WTC11 (cell line): ENCODE data around the gene C1QL1. TPM values are rescaled to one million over a fixed set of nuclear protein-coding genes. Genes with fewer than 3 reads are reported as not detected.

Experiments
- ATAC-seq: fragments of 200-7000 bp; cut with Tn5 transposase; 2 replicates; pipeline ENCODE4 v1.10.0; 2021; ENCODE audit warnings: mild to moderate bottlenecking, moderate library complexity
- CTCF ChIA-PET: fragments of 300-600 bp; sonication (Branson Sonifier 250); formaldehyde crosslinking; loops from one replicate; lab custom pipeline; 2021; ENCODE audit warnings: antibody characterized with exemption; lab: Charles Lee
- POLR2A ChIA-PET: fragments of 350-600 bp; sonication (Branson Sonifier 250); formaldehyde crosslinking; loops from one replicate; lab custom pipeline; 2021; ENCODE audit warnings: antibody characterized with exemption; lab: Charles Lee
- DNase-seq: peaks from one replicate; pipeline ENCODE4 v3.0.0; 2021; ENCODE audit warnings: low spot score
- H3K27ac Mint-ChIP-seq: 2 replicates; pipeline ENCODE4 v1.8.0; 2021; ENCODE audit warnings: mixed read lengths
- H3K27me3 Mint-ChIP-seq: 2 replicates; pipeline ENCODE4 v1.8.0; 2021; ENCODE audit warnings: low read depth, mild to moderate bottlenecking, moderate library complexity, mixed read lengths
- H3K36me3 Mint-ChIP-seq: 2 replicates; pipeline ENCODE4 v1.8.0; 2021; ENCODE audit warnings: mixed read lengths
- H3K4me1 Mint-ChIP-seq: 2 replicates; pipeline ENCODE4 v1.8.0; 2022; ENCODE audit warnings: mixed read lengths
- H3K4me3 Mint-ChIP-seq: 2 replicates; pipeline ENCODE4 v1.8.0; 2021; ENCODE audit warnings: mild to moderate bottlenecking, moderate library complexity, mixed read lengths
- H3K9me3 Mint-ChIP-seq: 2 replicates; pipeline ENCODE4 v1.8.0; 2021; ENCODE audit warnings: mixed read lengths
- CREB1 ChIP-seq: sonication (generic); formaldehyde crosslinking; IDR thresholded peaks from 2 replicates; pipeline ENCODE4 v1.8.0; 2023; ENCODE audit warnings: mild to moderate bottlenecking, missing genetic modification reagents
- E2F5 ChIP-seq: sonication (generic); formaldehyde crosslinking; IDR thresholded peaks from 2 replicates; pipeline ENCODE4 v1.8.1; 2022; ENCODE audit warnings: mild to moderate bottlenecking, moderate library complexity, missing genetic modification reagents
- FOXK1 ChIP-seq: sonication (generic); formaldehyde crosslinking; IDR thresholded peaks from 2 replicates; pipeline ENCODE4 v1.8.0; 2022; ENCODE audit warnings: mild to moderate bottlenecking, moderate library complexity, missing genetic modification reagents
- FOXP1 ChIP-seq: sonication (generic); formaldehyde crosslinking; IDR thresholded peaks from 2 replicates; pipeline ENCODE4 v1.8.0; 2022; ENCODE audit warnings: missing genetic modification reagents, mild to moderate bottlenecking, moderate library complexity, borderline replicate concordance
- GABPB1 ChIP-seq: sonication (generic); formaldehyde crosslinking; IDR thresholded peaks from 2 replicates; pipeline ENCODE4 v1.8.1; 2023; ENCODE audit warnings: mild to moderate bottlenecking, missing genetic modification reagents
- GRHL2 ChIP-seq: fragments of 250-450 bp; sonication (Bioruptor Pico); IDR thresholded peaks from 2 replicates; pipeline ENCODE4 v1.8.0; 2022; ENCODE audit warnings: mild to moderate bottlenecking, moderate library complexity; ENCODE audit not compliant: insufficient replicate concordance, severe bottlenecking
- OVOL2 ChIP-seq: fragments of 250-450 bp; sonication (Bioruptor Pico); IDR thresholded peaks from 2 replicates; pipeline ENCODE4 v1.9.0; 2021; ENCODE audit warnings: mild to moderate bottlenecking, borderline replicate concordance
- TEAD4 ChIP-seq: sonication (generic); formaldehyde crosslinking; IDR thresholded peaks from 2 replicates; pipeline ENCODE4 v1.8.0; 2022; ENCODE audit warnings: mild to moderate bottlenecking, missing genetic modification reagents
- TP53 ChIP-seq: sonication (generic); formaldehyde crosslinking; IDR thresholded peaks from 2 replicates; pipeline ENCODE4 v1.8.1; 2023; ENCODE audit warnings: mild to moderate bottlenecking, missing genetic modification reagents
- ZBTB21 ChIP-seq: sonication (generic); formaldehyde crosslinking; IDR thresholded peaks from 2 replicates; pipeline ENCODE4 v1.8.1; 2023; ENCODE audit warnings: mild to moderate bottlenecking, missing genetic modification reagents, borderline replicate concordance
- ZNF232 ChIP-seq: sonication (generic); formaldehyde crosslinking; IDR thresholded peaks from 2 replicates; pipeline ENCODE4 v1.8.0; 2022; ENCODE audit warnings: mild to moderate bottlenecking, missing genetic modification reagents
- ZNF416 ChIP-seq: fragments of 250-450 bp; sonication (Bioruptor Pico); IDR thresholded peaks from 2 replicates; pipeline ENCODE4 v1.9.0; 2021; ENCODE audit warnings: mild to moderate bottlenecking, inconsistent platforms
- total RNA-seq: library from RNA; stranded (reverse); gene quantifications from 3 replicates; pipeline ENCODE4 v1.2.3, GENCODE V29; 2021
- TF ChIP-seq, protein P1 (sequence below): sonication (generic); formaldehyde crosslinking; IDR thresholded peaks from 2 replicates; pipeline ENCODE4 v1.8.0; 2022; ENCODE audit warnings: mild to moderate bottlenecking, missing genetic modification reagents
- TF ChIP-seq, protein P2 (sequence below): sonication (generic); formaldehyde crosslinking; IDR thresholded peaks from 2 replicates; pipeline ENCODE4 v1.8.1; 2023; ENCODE audit warnings: mild to moderate bottlenecking, missing genetic modification reagents, moderate library complexity
- TF ChIP-seq, protein P3 (sequence below): sonication (generic); formaldehyde crosslinking; IDR thresholded peaks from 2 replicates; pipeline ENCODE4 v1.8.1; 2023; ENCODE audit warnings: mild to moderate bottlenecking, missing genetic modification reagents, borderline replicate concordance
- TF ChIP-seq, protein P4 (sequence below): sonication (generic); formaldehyde crosslinking; IDR thresholded peaks from 2 replicates; pipeline ENCODE4 v1.8.0; 2022; ENCODE audit warnings: mild to moderate bottlenecking, missing genetic modification reagents
- TF ChIP-seq, protein P5 (sequence below): fragments of 250-450 bp; sonication (Bioruptor Pico); IDR thresholded peaks from 2 replicates; pipeline ENCODE4 v1.8.0; 2021; ENCODE audit warnings: mild to moderate bottlenecking

The C1QL1 gene
- total RNA-seq, 1 experiment from 2014 or later = 13.4 TPM

DNA sequence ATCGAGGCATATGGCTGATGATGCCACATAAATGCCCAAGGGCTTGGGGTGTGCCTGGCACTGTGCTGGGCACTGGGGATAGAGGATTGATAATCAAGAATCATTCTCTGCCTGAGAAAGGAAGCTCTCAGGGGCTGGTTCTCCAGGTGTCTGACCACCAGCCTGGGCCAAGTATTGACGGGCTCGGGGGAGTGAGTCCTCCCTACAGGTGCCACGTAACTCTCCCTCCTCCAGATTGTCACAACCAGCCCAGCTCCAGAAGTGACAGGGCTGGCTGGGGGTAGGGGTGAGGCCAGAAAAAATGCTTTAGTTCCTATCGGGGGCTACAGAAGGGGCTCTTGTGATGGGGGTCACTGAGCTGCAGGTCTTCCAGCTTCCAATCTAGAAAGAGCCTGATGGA lies 10.7 kb upstream of the C1QL1 start (continued):
- TF ChIP-seq, protein P1, sequence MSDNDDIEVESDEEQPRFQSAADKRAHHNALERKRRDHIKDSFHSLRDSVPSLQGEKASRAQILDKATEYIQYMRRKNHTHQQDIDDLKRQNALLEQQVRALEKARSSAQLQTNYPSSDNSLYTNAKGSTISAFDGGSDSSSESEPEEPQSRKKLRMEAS = no peak
- no peak for TF ChIP-seq E2F5 (CRISPR knock-in tag)

DNA sequence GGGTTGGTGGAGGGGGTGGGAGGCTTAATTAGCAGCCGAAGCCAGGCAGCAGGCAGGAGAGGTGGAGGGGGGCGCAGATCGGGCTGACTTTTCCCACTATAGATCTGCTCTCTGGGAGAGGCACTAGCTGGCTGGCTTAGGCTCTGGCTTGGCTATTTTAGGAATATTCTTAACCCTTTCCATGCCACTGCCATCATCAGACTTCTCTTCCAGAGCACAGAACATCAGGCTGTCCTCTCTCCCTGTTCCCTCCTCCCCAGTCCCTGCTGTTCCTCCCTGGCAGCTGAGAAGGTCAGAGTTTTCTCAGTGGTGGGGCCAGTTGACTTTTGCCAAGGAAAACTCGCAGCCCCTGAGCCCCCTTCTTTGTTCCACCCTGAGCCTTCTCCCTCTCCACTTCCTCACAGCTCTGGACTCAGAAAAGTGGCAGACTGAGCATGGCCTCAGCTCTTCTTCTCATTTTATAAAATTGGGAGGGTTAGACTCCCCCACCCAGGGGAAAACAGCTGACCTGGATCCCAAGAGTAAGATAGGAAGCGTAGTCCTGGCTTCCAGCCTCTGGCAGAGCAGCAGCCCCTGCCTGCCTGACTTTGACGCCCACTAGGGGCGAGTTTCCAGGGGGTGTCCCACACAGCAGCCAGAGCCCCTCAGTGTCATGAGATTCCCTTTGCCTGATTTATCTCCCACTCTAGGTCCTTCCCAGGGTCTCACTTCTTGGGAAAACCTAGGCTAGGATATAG lies 9.9 kb upstream of the C1QL1 start:
- peaks cover 6% of the 10 kb centered on the region; the same call in 1 of the 2 replicates for H3K27me3 Mint-ChIP-seq
- H3K9me3 Mint-ChIP-seq = no peaks in the 10 kb centered on the region

DNA sequence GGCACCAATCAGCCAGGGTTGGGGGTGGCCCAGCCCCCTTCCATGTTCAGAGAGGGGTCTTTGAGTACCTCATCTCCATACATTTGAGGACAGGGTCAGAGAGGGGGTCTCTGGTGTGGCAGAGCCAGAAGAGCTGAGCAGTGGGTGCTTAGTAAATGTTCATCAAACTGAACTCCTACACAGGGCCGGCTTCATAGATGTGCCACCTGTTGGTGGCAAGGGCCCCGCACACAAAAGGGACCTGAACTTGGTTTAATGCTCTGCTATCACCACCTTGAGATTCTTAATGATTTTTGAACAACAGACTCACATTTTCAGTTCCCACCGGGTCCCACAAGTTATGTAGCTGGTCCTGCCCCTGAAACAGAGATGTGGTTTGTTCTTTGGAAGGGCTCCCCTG lies 9.0 kb upstream of the C1QL1 start:
- POLR2A ChIA-PET = interaction anchor here (1.2 kb wide), 1 partner anchor 8 kb away, joined by 3 read pairs; no protein-coding TSS in a partner anchor

More for the DNA sequence above, 9.9 kb upstream of the C1QL1 start:
- DNase-seq = no peak
- no peak for TF ChIP-seq CREB1 (CRISPR knock-in tag)
- no peak for TF ChIP-seq FOXK1
- TF ChIP-seq TEAD4 (CRISPR knock-in tag) = no peak
- TF ChIP-seq GABPB1 (CRISPR knock-in tag) = no peak
- TF ChIP-seq, all 79 proteins: peak for 0
- ChIA-PET POLR2A (interaction anchor here (1.2 kb wide), 1 partner anchor 8 kb away, joined by 3 read pairs; no protein-coding TSS in a partner anchor), CTCF (interaction anchor here (0.7 to 4.4 kb wide), 14 partner anchors 9 to 158 kb away, joined by 3 to 37 read pairs (median 4); partner anchors contain the start of genes ACBD4, C1QL1, GFAP and KIF18B)
- no peak; the same call in none of the 2 replicates for ATAC-seq
- H3K4me3 Mint-ChIP-seq = no peak overlapping the region
- peaks cover 17% of the 10 kb centered on the region for H3K4me1 Mint-ChIP-seq
- H3K36me3 Mint-ChIP-seq = no peaks in the 10 kb centered on the region
- no peak overlapping the region for H3K27ac Mint-ChIP-seq

More for the DNA sequence above, 9.0 kb upstream of the C1QL1 start:
- DNase-seq (no peak), ATAC-seq (no peak)
- no peaks in the 10 kb centered on the region for H3K36me3 Mint-ChIP-seq
- peaks cover 6% of the 10 kb centered on the region; the same call in 1 of the 2 replicates for H3K27me3 Mint-ChIP-seq
- H3K4me1 Mint-ChIP-seq = peaks cover 26% of the 10 kb centered on the region
- H3K4me3 Mint-ChIP-seq = no peak overlapping the region
- H3K27ac Mint-ChIP-seq = no peak overlapping the region
- TF ChIP-seq, protein P2, sequence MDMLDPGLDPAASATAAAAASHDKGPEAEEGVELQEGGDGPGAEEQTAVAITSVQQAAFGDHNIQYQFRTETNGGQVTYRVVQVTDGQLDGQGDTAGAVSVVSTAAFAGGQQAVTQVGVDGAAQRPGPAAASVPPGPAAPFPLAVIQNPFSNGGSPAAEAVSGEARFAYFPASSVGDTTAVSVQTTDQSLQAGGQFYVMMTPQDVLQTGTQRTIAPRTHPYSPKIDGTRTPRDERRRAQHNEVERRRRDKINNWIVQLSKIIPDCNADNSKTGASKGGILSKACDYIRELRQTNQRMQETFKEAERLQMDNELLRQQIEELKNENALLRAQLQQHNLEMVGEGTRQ (CRISPR knock-in tag) = no peak
- TF ChIP-seq, protein P3, sequence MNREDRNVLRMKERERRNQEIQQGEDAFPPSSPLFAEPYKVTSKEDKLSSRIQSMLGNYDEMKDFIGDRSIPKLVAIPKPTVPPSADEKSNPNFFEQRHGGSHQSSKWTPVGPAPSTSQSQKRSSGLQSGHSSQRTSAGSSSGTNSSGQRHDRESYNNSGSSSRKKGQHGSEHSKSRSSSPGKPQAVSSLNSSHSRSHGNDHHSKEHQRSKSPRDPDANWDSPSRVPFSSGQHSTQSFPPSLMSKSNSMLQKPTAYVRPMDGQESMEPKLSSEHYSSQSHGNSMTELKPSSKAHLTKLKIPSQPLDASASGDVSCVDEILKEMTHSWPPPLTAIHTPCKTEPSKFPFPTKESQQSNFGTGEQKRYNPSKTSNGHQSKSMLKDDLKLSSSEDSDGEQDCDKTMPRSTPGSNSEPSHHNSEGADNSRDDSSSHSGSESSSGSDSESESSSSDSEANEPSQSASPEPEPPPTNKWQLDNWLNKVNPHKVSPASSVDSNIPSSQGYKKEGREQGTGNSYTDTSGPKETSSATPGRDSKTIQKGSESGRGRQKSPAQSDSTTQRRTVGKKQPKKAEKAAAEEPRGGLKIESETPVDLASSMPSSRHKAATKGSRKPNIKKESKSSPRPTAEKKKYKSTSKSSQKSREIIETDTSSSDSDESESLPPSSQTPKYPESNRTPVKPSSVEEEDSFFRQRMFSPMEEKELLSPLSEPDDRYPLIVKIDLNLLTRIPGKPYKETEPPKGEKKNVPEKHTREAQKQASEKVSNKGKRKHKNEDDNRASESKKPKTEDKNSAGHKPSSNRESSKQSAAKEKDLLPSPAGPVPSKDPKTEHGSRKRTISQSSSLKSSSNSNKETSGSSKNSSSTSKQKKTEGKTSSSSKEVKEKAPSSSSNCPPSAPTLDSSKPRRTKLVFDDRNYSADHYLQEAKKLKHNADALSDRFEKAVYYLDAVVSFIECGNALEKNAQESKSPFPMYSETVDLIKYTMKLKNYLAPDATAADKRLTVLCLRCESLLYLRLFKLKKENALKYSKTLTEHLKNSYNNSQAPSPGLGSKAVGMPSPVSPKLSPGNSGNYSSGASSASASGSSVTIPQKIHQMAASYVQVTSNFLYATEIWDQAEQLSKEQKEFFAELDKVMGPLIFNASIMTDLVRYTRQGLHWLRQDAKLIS (CRISPR knock-in tag) = no peak
- TF ChIP-seq OVOL2 (CRISPR knock-in tag) (no peak), GRHL2 (no peak), ZNF416 (CRISPR knock-in tag) (no peak), TP53 (CRISPR knock-in tag) (no peak), ZNF232 (CRISPR knock-in tag) (no peak), FOXP1 (CRISPR knock-in tag) (no peak), TEAD4 (CRISPR knock-in tag) (no peak), ZBTB21 (CRISPR knock-in tag) (no peak)
- TF ChIP-seq, protein P4, sequence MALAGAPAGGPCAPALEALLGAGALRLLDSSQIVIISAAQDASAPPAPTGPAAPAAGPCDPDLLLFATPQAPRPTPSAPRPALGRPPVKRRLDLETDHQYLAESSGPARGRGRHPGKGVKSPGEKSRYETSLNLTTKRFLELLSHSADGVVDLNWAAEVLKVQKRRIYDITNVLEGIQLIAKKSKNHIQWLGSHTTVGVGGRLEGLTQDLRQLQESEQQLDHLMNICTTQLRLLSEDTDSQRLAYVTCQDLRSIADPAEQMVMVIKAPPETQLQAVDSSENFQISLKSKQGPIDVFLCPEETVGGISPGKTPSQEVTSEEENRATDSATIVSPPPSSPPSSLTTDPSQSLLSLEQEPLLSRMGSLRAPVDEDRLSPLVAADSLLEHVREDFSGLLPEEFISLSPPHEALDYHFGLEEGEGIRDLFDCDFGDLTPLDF = no peak
- TF ChIP-seq, protein P5, sequence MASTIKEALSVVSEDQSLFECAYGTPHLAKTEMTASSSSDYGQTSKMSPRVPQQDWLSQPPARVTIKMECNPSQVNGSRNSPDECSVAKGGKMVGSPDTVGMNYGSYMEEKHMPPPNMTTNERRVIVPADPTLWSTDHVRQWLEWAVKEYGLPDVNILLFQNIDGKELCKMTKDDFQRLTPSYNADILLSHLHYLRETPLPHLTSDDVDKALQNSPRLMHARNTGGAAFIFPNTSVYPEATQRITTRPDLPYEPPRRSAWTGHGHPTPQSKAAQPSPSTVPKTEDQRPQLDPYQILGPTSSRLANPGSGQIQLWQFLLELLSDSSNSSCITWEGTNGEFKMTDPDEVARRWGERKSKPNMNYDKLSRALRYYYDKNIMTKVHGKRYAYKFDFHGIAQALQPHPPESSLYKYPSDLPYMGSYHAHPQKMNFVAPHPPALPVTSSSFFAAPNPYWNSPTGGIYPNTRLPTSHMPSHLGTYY (CRISPR knock-in tag) = no peak
- CTCF ChIA-PET = interaction anchor here (0.6 to 4.4 kb wide), 13 partner anchors 8 to 158 kb away, joined by 3 to 37 read pairs (median 4); partner anchors contain the start of genes ACBD4, C1QL1 and GFAP
- no peaks in the 10 kb centered on the region for H3K9me3 Mint-ChIP-seq
